GM12864 (cell line): ENCODE data around the gene MYO7B.

ENCODE experiments used
- DNase-seq: peaks from one replicate; pipeline ENCODE4 v3.0.0-alpha.2; 2011; ENCODE audit warnings: low read depth
- H3K4me3 ChIP-seq: 2 replicates; pipeline ENCODE4 v1.5.1; 2011; ENCODE audit warnings: mild to moderate bottlenecking, low read depth, low read length, control low read depth
- CTCF ChIP-seq: IDR thresholded peaks from 2 replicates; pipeline ENCODE4 v1.5.1; 2011; ENCODE audit warnings: low read depth, mild to moderate bottlenecking, moderate library complexity, low read length, control low read depth, inconsistent platforms; ENCODE audit errors: missing control alignments

The MYO7B gene

GRCh38 chr2:127552336-127552735 is 16.9 kb downstream of the MYO7B start:
- TF ChIP-seq CTCF = no peak
- DNase-seq = no peak
- H3K4me3 ChIP-seq = no peak overlapping the region

GRCh38 chr2:127552846-127553245 is 17.4 kb downstream of the MYO7B start:
- DNase-seq = no peak
- H3K4me3 ChIP-seq = no peak overlapping the region
- no peak for TF ChIP-seq CTCF

GRCh38 chr2:127558911-127559310 is 23.4 kb downstream of the MYO7B start:
- no peak overlapping the region for H3K4me3 ChIP-seq
- no peak for DNase-seq
- no peak for TF ChIP-seq CTCF

GRCh38 chr2:127559454-127559853 is 24.0 kb downstream of the MYO7B start:
- H3K4me3 ChIP-seq = no peak overlapping the region
- no peak for DNase-seq
- no peak for TF ChIP-seq CTCF

- TF ChIP-seq CTCF = no peak
- no peak overlapping the region for H3K4me3 ChIP-seq
- DNase-seq = no peak
Observed at GRCh38 chr2:127560201-127560930, 24.9 kb downstream of the MYO7B start.

GRCh38 chr2:127560931-127561280 is 25.4 kb downstream of the MYO7B start:
- H3K4me3 ChIP-seq = no peak overlapping the region
- no peak for TF ChIP-seq CTCF
- no peak for DNase-seq

- no peak for DNase-seq
- no peak for TF ChIP-seq CTCF
Observed at GRCh38 chr2:127561371-127561770, 25.9 kb downstream of the MYO7B start.

More at GRCh38 chr2:127561371-127561770, 25.9 kb downstream of the MYO7B start:
- no peak overlapping the region for H3K4me3 ChIP-seq
